ENCODE measurements around the gene RAB6A.

RAB6A gene

DNA sequence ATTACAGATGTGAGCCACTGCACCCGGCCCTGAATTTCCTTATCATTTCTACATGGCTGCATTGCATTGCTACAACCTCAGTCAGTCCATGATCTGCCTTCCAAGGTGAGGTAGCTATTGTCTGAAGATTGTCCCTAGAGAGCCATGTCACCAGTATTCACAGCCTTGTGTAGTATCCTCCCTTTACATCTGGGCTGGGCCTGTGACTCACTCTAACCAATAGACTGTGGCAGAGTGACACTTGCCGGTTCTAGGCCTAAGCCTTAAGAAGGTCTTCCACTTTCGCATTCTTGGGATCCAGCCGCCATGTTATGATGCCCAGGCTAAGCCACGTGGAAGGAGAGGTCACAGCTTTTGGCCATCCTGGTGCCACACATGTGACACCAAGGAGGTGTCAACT lies 124.6 kb downstream of the RAB6A start:
- no peak overlapping the region for H3K4me2 ChIP-seq (ENCODE audit: low read length)
- H3K9ac ChIP-seq (ENCODE audit: low read depth, low read length): no peak overlapping the region
- no peaks in the 10 kb centered on the region for H3K36me3 ChIP-seq (ENCODE audit: insufficient read depth, low read length)
- H3K4me1 ChIP-seq (ENCODE audit: control insufficient read depth, insufficient read depth, low read length): no peaks in the 10 kb centered on the region
- no peak overlapping the region for H3K4me3 ChIP-seq (ENCODE audit: low read length)
- no peaks in the 10 kb centered on the region for H3K9me3 ChIP-seq (replicated peaks; ENCODE audit: low read length)
- H3K27me3 ChIP-seq (ENCODE audit: control insufficient read depth, insufficient read depth, low read length): peaks cover 12% of the 10 kb centered on the region

GRCh38 chr11:73635721-73636120 lies 125.2 kb downstream of the RAB6A start:
- H3K4me3 ChIP-seq (ENCODE audit: low read length): no peak overlapping the region
- H3K27me3 ChIP-seq (ENCODE audit: control insufficient read depth, insufficient read depth, low read length): peaks cover 12% of the 10 kb centered on the region
- no peak overlapping the region for H3K4me2 ChIP-seq (ENCODE audit: low read length)
- no peak overlapping the region for H3K9ac ChIP-seq (ENCODE audit: low read depth, low read length)
- no peaks in the 10 kb centered on the region for H3K4me1 ChIP-seq (ENCODE audit: control insufficient read depth, insufficient read depth, low read length)
- no peaks in the 10 kb centered on the region for H3K36me3 ChIP-seq (ENCODE audit: insufficient read depth, low read length)
- no peaks in the 10 kb centered on the region for H3K9me3 ChIP-seq (replicated peaks; ENCODE audit: low read length)

DNA sequence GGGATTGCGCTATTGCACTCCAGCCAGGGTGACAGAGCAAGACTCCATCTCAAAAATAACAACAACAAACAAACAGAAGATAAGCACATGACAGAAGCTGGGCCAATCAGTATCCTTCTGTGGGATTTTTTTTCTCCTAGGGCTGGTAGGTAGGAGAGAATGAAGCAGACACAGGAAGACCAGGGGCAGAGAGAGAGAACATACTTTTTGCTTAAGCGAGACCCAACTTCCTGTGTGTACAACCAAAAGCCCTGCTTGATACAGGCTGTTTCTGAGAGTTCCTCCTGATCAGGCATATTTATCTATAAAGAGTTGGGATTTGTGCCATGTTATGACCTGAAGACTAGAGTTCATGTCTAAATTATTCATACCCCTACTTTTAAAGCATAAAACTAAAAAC lies 126.9 kb downstream of the RAB6A start:
- Histone ChIP-seq H3K4me1 (ENCODE audit: control insufficient read depth, insufficient read depth, low read length) (no peaks in the 10 kb centered on the region), H3K27me3 (ENCODE audit: control insufficient read depth, insufficient read depth, low read length) (peaks cover 16% of the 10 kb centered on the region), H3K4me3 (ENCODE audit: low read length) (no peak overlapping the region), H3K9ac (ENCODE audit: low read depth, low read length) (no peak overlapping the region), H3K9me3 (replicated peaks; ENCODE audit: low read length) (no peaks in the 10 kb centered on the region), H3K36me3 (ENCODE audit: insufficient read depth, low read length) (no peaks in the 10 kb centered on the region), H3K4me2 (ENCODE audit: low read length) (no peak overlapping the region)

DNA sequence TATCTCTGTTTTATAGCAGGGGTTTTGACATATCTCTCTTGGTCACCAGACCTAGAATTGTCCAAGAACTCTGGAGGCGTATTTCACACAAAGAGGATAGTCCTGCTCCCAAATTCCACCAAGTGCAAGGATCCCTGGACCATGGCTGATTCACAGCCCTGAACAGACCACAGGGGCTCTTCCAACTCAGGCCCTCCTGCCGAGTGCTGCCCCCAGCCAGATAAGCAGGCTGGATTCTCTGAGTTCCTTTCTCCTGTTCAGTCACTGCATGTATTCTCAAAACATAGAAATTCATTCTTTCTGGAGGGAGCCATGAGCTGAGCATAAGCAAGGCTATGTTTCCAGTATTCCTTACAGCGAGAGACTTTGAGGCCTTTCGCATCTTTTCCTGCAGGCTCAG lies 127.9 kb downstream of the RAB6A start:
- Histone ChIP-seq H3K36me3 (ENCODE audit: insufficient read depth, low read length) (no peaks in the 10 kb centered on the region), H3K27me3 (ENCODE audit: control insufficient read depth, insufficient read depth, low read length) (peaks cover 17% of the 10 kb centered on the region), H3K9ac (ENCODE audit: low read depth, low read length) (no peak overlapping the region), H3K4me3 (ENCODE audit: low read length) (no peak overlapping the region), H3K9me3 (replicated peaks; ENCODE audit: low read length) (no peaks in the 10 kb centered on the region), H3K4me1 (ENCODE audit: control insufficient read depth, insufficient read depth, low read length) (no peaks in the 10 kb centered on the region), H3K4me2 (ENCODE audit: low read length) (no peak overlapping the region)

DNA sequence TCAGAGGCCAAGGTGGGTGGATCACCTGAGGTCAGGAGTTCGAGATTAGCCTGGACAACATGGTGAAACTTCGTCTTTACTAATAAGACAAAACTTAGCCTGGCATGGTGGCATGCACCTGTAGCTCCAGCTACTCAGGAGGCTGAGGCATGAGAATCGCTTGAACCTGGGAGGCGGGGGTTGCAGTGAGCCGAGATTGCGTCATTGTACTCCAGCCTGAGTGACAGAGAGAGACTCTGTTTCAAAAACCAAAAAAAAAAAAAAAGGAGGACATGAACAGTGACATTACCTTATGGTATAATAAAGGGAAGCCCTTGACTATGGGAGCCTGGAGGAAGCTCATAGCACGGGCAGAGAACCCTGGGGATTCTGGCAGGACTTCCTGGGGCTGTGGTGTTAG lies 131.0 kb downstream of the RAB6A start:
- H3K4me1 ChIP-seq (ENCODE audit: control insufficient read depth, insufficient read depth, low read length): peaks cover 3% of the 10 kb centered on the region
- H3K36me3 ChIP-seq (ENCODE audit: insufficient read depth, low read length): no peaks in the 10 kb centered on the region
- H3K4me2 ChIP-seq (ENCODE audit: low read length): no peak overlapping the region
- no peak overlapping the region for H3K9ac ChIP-seq (ENCODE audit: low read depth, low read length)
- H3K9me3 ChIP-seq (replicated peaks; ENCODE audit: low read length): no peaks in the 10 kb centered on the region
- no peak overlapping the region for H3K4me3 ChIP-seq (ENCODE audit: low read length)
- peaks cover 17% of the 10 kb centered on the region for H3K27me3 ChIP-seq (ENCODE audit: control insufficient read depth, insufficient read depth, low read length)

DNA sequence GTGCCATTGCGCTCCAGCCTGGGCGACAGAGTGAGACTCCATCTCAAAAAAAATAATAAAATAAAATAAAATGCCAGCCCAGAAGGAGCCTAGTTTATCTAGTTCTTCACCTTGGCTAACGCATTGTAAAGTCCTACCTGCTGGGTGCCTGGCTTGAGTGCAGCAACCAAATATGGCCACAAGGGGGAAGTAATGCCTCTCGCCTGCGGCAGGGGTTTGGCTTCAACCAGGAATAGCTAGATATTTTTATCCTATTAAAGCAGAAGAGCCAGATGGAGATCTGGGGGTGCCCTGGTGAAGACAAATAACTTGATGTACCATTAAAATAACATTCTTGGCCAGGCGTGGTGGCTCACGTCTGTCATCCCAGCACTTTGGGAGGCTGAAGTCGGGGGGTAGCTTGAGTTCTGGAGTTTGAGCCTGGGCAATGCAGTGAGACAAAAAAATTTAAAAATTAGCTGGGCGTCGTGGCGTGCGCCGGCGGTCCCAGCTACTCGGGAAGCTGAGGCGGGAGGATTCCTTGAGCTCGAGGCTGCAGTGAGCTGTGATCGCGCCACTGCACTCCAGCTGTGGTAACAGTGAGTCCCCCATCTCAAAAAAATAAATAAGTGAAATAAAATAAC lies 135.1 kb downstream of the RAB6A start:
- H3K4me1 ChIP-seq (ENCODE audit: control insufficient read depth, insufficient read depth, low read length): peaks cover 3% of the 10 kb centered on the region
- peak overlapping the region; percentile 61 for H3K4me3 ChIP-seq (ENCODE audit: low read length)
- peak overlapping the region; percentile 32 for H3K9ac ChIP-seq (ENCODE audit: low read depth, low read length)
- peaks cover 40% of the 10 kb centered on the region for H3K27me3 ChIP-seq (ENCODE audit: control insufficient read depth, insufficient read depth, low read length)
- H3K9me3 ChIP-seq (replicated peaks; ENCODE audit: low read length): no peaks in the 10 kb centered on the region
- H3K4me2 ChIP-seq (ENCODE audit: low read length): peak overlapping the region; percentile 76
- no peaks in the 10 kb centered on the region for H3K36me3 ChIP-seq (ENCODE audit: insufficient read depth, low read length)
